ENCODE results near the gene P2RY2.

The P2RY2 gene

GRCh38 chr11:73209892-73210291, 8.2 kb upstream of the P2RY2 start:
- no peak for DNase-seq

- no peak for DNase-seq
Measured at GRCh38 chr11:73210916-73211667, 7.0 kb upstream of the P2RY2 start.

- no peak for DNase-seq
Measured at GRCh38 chr11:73213196-73214143, 4.6 kb upstream of the P2RY2 start.

DNA sequence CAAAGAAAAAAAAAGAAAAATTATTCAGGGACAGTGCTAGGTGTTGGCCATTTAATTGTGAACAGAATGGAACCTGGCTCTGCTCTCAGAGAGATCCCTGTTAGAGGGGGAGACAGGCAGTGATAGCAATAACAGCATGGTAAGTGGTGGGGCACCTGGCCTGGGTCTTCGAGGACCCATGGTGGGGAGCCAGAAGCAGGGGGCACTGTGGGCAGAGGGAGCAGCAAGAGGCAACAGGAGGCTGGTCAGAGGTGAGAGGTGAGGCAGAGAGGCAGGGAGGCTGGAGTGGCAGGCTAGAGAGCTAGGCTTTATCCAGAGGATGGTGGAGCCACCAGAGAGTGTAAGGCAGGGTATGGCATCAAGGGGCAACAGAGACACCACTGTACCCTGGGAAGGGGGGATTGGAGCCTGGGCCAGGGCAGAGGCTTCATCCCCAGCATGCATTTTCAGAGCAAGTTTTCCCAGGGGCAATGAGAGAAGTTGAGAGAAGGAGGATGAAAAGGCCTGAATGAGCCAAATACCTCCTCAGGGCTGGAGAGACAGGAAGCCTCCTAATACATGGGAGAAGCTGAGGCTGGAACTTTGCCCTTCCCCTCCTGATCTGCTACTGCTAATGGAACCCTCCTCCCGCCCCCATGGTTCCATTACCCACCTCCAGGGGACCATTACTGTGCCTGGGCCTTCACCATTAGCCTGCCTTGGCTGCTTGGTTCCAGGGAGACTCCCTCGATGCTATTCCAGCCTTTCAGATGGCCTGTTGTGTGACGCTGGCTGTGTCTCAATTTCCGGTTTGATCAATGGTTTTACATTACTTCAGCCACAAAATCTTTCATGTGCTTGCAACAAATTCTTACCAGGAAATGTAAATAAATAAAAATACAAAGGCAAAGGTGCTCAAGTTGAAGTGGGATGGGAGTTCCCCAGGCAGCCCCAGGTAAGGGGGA, 2.6 kb upstream of the P2RY2 start:
- DNase-seq, result no peak

DNA sequence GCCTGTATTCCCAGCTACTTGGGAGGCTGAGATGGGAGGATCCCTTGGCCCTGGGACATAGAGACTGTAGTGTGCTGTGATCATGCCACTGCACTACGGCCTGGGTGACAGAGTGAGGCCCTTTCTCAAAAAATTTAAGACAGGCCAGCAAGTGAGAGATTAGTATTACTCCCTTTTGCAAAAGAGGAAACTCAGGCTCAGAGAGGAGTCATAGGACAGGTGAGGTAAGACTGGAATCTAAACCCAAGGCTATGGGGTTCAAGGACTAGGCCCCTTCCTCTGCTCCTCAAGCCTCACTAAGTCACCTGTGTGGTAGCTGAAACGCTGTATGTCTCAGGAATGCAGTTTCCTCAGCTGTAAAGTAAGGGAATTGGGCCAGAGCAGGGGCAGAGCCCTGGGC, 1.6 kb upstream of the P2RY2 start:
- DNase-seq, result no peak

GRCh38 chr11:73217131-73217809, 811 bp upstream of the P2RY2 start:
- no peak for DNase-seq

DNA sequence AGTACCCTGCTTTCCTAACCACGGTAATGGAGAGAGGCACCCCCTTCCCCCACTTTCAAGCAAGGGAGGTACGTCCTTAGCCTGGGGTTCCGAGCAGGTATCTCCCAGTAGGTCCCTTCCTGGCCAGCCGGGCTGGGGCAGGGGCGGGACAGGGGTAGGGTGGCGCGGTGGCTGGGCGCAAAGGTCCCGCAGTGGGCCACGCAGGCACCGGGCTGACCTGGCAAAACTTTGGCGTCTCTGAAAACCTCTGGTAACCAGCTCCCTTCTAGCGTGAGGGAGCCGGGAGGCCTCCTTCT, 323 bp upstream of the P2RY2 start:
- no peak for DNase-seq

DNA sequence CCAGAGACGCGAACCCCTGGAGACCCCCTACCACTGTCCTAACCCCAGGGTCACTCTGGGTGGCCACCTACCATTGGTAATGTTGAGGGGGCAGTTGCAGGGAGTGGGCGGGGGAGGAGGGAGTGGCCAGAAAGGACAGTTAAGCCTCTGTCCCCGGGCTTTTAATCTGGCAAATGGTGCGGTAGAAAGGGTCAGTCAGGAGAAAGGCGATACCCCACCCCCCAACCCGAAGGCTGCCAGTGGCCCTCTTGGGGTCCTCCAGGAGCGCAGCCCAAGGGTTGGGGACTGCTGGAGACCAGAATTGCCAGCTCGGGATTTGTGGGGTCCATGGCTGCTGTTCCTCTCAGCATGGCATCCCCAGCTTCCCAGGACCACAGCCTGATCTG, 742 bp downstream of the P2RY2 start:
- DNase-seq, result no peak

DNA sequence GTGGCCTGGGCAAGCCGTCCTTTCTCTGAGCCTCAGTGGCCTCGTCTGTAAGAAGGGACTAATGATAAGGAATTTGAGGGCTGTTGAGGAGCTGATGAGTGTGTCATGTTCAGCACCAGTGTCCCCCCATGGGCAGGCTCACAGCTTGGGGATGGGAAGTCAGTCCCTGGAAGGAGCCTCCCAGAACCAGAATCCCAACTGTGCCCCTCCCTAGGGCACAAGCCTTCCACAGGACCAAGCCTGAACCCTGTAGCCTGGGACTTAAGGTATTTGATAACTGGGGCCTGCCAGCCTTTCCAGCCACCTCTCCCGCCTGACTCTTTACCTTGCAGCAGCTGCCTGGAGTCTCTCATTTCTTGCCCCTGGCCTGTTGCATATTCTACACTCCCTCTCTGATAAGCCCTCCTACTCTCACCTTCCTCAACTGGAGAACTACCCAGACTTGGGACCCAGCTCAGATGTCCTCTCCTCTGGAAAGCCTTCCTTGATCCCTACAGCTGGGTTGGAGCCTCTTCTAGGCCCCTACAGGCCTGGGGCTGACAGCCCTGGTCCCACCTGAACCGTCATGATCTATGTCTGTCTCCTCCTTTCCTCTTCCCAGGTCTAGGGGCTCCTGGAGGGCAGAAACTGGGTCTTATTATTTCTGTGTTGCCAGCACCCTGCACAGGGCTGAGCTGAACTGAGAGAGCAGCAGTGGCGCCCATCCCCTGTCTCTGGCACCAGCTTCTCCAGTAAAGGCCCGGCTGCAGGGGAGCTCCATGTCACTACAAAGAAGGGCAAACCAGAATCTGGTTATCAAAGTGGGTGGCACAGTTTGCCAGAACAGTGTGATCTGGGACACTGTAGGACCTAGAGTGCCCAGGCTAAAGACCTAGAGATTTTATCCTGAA, 1.6 kb downstream of the P2RY2 start:
- no peak for DNase-seq

GRCh38 chr11:73221451-73221850, 3.4 kb downstream of the P2RY2 start:
- DNase-seq, result no peak

- DNase-seq, result no peak
Measured at GRCh38 chr11:73221996-73222395, 3.9 kb downstream of the P2RY2 start.

DNA sequence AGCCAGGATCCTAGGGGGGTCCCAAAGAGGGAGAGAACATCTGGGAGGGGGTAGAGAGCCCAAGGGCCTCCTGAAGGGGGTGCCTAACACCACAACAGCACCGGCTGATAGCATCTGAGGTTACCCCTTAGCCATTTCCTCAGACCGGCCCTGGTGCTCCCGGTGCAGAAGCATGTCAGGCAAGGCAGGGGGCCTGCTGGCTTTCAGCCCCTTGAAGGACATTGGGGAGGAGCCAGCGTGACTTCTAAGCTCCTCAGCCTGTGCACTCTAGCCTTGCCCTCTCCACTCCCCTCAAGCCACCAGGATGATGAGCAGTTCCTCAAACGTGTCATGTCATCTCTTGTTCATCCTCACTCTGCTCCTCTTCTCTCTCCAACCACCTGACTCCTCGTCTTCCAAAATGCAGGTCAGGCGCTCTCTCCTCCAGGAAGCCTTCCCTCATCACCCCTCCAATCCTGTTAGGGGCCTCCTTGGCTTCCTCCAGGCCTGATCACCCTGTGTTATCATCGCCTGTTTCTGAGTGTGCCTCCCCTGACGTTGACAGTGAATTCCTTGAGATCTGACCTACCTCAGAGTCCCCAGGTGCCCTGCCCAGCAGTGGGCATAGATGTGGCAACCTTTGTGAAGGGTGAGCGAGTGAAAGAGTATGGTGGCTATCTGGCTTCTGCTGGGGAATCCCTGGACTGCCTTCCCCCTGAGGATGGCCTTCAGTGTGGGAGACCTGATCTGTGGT, 6.1 kb downstream of the P2RY2 start:
- DNase-seq, result no peak

- no peak for DNase-seq
Measured at GRCh38 chr11:73225001-73225686, 7.1 kb downstream of the P2RY2 start.

DNA sequence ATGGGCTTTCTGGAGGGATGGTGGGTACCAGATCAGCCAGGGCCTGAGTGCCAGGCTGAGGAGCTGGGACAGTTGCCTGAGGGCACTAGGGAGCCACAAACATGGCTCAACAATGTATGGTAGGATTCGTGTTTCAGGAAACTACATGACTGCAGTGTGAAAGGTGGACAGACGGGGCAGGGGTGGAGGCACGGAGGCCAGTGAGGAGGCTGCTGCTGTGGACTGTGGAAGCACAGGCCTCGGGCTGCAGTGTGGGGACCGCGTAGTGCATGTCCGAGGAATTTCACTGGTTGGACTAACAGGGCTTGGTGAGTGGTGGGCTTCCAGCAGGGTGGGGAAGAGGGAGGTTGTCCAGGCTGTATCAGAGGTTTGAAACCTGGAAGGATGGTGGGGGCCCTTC, 7.8 kb downstream of the P2RY2 start:
- no peak for DNase-seq

DNA sequence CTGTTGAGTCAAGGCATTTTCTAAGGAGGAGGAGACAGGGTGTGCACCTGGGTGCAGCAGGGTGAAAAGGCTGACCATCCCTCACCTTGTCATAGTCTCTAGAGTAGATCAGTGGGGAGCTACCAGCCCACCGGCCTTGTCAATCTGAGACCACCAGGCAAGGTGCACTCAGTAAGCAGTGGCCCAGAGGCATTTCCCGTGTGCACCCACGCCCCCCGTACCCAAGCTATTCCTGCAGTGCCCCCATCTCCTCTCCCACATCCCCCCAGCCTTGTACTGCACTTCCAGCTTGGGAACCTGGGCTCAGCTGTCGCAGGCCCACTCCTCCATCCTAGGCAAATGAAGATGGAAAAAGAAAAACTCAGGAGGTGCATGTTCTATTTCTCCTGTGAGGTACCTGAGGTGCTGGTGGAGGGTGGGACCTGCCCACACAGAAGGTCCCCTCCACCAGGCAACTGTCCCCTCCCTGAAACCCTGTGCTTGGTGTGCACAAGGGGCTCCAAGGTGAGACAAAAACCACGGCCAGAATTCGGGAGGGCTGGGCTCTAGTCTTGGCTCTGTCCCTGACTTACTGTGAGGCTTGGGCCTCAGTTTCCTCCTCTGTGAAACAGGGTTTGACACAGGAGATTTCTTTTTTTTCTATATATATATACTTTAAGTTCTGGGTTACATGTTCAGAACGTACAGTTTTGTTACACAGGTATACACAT, 8.4 kb downstream of the P2RY2 start:
- no peak for DNase-seq

DNA sequence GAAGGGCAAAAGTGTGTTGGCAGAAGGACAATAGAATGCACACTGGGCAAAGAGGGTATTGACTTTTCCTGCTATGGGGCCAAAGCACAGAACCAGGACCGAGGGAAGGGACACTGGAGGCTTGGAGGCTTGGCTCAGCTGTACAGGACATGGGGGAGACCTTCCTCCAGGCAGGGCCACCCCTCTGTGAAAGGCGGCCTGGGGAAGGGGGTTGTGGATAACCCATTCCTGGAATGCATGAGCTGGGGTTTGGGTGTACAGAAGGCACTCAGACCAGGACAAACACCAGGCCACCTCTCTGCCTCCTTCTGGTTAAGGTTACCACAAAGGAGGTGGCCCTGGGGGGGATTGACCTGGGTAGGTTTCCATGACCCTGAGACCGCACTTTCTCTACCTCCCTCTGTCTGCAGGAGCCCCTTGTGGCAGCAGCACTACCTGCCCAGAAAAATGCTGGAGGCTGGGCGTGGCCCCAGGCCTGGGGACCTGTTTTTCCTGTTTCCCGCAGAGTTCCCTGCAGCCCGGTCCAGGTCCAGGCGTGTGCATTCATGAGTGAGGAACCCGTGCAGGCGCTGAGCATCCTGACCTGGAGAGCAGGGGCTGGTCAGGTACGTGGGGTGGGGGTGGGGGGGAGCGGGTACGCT, 9.6 kb downstream of the P2RY2 start:
- no peak for DNase-seq

DNA sequence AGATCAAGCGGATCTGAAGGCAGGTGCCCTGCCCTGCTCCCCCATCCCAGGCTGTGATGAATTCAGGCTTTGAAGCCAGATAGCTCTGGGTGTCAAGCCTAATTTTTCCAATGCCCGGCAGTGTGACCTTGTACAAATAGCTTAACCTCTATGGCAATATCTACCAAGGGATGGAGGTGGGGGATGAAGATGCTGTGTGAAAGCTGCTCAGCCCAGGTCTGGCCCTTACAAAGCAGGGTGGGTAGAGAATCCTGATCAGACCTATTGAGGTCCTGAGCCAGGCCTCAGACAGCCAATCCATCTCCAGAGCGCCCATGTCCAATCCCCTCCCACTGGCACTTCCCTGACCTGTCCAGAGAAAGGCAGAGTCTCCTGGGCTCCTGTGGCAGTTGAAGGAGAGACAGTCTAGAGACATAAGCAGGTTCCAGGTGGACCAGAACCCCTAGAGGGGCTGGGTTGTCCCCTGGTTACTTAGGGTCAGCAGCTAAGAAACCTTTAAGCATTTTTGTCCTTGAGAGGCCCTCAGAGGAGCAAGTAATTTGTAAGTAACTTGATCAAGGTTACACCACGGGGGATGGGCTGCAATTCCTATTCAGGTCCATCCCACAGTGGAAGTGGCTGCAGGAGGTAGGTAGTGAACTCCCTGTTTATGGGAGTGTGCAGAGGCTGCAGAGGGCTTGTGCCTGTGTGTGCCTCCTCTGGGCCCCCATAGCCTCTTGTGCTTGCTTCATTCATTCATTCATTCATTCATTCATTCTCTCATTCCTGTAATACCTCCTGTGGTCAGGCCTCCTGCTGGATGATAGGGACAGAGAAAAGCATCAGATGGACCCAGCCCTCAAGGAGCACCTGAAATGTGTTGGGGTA, 10.4 kb downstream of the P2RY2 start:
- no peak for DNase-seq

- no peak for DNase-seq
Measured at GRCh38 chr11:73229321-73229895, 11.3 kb downstream of the P2RY2 start.
